ENCODE data around the gene NTSR2. TPM values are rescaled to one million over a fixed set of nuclear protein-coding genes. Genes with fewer than 3 reads are reported as not detected.

NTSR2 gene
- total RNA-seq, 1 donor from 2014 or later = not detected

DNA sequence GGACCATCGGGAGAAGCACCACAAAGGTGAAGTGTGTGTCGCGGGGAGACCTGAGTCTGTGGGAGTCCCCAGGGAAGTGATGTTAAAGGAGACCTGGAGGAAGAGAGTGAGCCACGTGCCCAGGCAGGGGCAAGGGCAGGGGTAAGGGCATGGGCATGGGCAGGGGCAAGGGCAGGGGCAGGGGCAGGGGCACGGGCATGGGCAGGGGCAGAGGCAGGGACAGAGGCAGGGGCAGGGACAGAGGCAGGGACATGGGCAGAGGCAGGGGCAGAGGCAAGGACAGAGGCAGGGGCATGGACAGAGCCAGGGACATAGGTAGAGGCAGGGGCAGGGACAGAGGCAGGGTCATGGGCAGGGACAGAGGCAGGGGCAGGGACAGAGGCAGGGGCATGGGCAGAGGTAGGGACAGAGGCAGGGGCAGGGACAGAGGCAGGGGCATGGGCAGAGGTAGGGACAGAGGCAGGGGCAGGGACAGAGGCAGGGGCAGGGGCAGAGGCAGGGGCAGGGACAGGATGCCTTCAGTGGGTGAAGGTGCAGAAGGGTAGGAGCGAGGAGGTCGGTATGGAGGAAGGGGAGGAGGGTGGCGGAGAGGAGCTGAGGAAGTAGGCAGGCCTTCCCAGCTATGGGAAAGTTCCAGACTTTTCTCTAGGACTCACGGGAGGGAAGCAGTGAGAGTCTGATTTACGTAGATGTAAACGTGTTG is 33.3 kb downstream of the NTSR2 start:
- TF ChIP-seq, protein P1, sequence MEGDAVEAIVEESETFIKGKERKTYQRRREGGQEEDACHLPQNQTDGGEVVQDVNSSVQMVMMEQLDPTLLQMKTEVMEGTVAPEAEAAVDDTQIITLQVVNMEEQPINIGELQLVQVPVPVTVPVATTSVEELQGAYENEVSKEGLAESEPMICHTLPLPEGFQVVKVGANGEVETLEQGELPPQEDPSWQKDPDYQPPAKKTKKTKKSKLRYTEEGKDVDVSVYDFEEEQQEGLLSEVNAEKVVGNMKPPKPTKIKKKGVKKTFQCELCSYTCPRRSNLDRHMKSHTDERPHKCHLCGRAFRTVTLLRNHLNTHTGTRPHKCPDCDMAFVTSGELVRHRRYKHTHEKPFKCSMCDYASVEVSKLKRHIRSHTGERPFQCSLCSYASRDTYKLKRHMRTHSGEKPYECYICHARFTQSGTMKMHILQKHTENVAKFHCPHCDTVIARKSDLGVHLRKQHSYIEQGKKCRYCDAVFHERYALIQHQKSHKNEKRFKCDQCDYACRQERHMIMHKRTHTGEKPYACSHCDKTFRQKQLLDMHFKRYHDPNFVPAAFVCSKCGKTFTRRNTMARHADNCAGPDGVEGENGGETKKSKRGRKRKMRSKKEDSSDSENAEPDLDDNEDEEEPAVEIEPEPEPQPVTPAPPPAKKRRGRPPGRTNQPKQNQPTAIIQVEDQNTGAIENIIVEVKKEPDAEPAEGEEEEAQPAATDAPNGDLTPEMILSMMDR (IDR thresholded peaks at IDR 0.05; ENCODE audit: borderline replicate concordance) = no peak
- Histone ChIP-seq H3K4me3 (no peak overlapping the region), H3K27ac (replicated peaks) (no peak overlapping the region), H3K27me3 (ENCODE audit: low read depth) (no peaks in the 10 kb centered on the region), H3K4me1 (no peaks in the 10 kb centered on the region), H3K36me3 (peaks cover 31% of the 10 kb centered on the region), H3K9me3 (replicated peaks) (no peaks in the 10 kb centered on the region)
- intact Hi-C loops (cut with micrococcal nuclease) = no loop called here
- no peak for DNase-seq

DNA sequence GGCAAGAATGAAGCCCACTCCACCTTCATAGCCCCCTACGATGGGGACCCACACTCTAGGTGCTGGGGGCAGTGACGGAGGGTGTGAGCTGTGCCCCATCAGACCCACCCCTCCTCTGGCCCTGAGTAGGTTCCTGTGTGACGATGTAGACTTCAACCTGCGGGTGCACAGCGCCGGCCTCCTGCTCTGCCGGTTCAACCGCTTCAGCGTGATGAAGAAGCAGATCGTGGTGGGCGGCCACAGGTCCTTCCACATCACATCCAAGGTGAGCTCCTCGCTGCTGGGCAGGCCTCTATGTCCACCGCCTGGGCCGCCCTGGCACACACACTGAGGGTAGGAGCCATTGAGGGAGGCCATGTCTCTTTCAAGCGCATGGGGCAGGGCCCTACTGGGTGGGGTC is 34.9 kb downstream of the NTSR2 start:
- TF ChIP-seq, protein P1 (IDR thresholded peaks at IDR 0.05; ENCODE audit: borderline replicate concordance) = no peak
- H3K4me3 ChIP-seq = no peak overlapping the region
- no peaks in the 10 kb centered on the region for H3K4me1 ChIP-seq

DNA sequence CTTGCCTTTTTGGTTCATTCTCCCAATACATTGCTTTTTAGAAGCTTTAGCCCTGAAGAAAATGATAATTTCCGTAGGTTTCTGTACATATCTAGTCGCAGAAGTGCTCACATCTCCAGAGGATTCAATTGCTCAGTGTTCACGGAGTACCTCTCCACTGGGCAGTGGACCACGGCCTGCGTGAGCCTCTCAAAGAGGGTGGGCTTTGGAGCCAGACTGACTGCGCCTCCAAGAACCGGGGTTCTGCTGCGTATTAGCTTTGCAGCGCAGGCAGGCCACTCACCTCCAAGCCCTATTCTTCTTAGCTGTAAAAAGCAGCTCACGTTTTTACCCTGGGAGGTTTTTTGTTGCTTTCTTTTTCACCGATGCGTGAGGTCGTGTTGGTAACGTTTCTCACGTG is 35.4 kb downstream of the NTSR2 start:
- intact Hi-C loops (cut with micrococcal nuclease) = no loop called here
- peaks cover 29% of the 10 kb centered on the region for H3K36me3 ChIP-seq

More for the DNA sequence above, 34.9 kb downstream of the NTSR2 start:
- intact Hi-C loops (cut with micrococcal nuclease) = no loop called here
- Histone ChIP-seq H3K36me3 (peaks cover 29% of the 10 kb centered on the region), H3K27me3 (ENCODE audit: low read depth) (no peaks in the 10 kb centered on the region), H3K27ac (replicated peaks) (no peak overlapping the region), H3K9me3 (replicated peaks) (no peaks in the 10 kb centered on the region)
- DNase-seq = no peak

DNA sequence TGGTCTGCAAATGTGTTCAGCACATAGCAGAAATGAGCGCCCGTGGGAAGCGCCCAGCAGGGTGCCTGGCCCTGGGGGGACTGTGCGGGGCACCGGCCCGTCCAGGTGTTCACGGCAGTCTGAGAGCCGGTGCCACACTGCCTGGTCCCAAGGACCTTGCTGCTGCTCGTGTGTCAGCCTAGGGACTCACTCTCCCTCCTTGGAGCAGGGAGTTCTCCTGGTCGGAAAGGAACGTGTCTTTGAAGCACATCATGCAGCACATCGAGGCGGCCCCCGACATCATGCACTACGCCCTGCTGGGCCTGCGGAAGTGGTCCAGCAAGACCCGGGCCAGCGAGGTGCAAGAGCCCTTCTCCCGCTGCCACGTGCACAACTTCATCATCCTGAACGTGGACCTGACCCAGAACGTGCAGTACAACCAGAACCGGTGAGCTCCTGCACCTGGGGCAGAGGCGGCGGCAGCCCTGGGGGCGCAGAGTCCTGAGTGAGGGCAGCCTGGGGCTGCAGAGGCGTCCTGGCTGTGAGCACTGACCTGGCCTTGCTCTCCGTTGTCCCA is 36.0 kb downstream of the NTSR2 start:
- TF ChIP-seq, protein P1 (IDR thresholded peaks at IDR 0.05; ENCODE audit: borderline replicate concordance) = no peak
- Histone ChIP-seq H3K27me3 (ENCODE audit: low read depth) (no peaks in the 10 kb centered on the region), H3K9me3 (replicated peaks) (no peaks in the 10 kb centered on the region), H3K36me3 (peaks cover 28% of the 10 kb centered on the region), H3K27ac (replicated peaks) (no peak overlapping the region), H3K4me1 (no peaks in the 10 kb centered on the region), H3K4me3 (no peak overlapping the region)
- intact Hi-C loops (cut with micrococcal nuclease) = no loop called here
- no peak for DNase-seq

More for the DNA sequence above, 35.4 kb downstream of the NTSR2 start:
- no peaks in the 10 kb centered on the region for H3K4me1 ChIP-seq
- H3K9me3 ChIP-seq (replicated peaks) = no peaks in the 10 kb centered on the region
- TF ChIP-seq, protein P1 (IDR thresholded peaks at IDR 0.05; ENCODE audit: borderline replicate concordance) = no peak
- no peak for DNase-seq
- H3K27ac ChIP-seq (replicated peaks) = no peak overlapping the region
- H3K27me3 ChIP-seq (ENCODE audit: low read depth) = no peaks in the 10 kb centered on the region
- no peak overlapping the region for H3K4me3 ChIP-seq

DNA sequence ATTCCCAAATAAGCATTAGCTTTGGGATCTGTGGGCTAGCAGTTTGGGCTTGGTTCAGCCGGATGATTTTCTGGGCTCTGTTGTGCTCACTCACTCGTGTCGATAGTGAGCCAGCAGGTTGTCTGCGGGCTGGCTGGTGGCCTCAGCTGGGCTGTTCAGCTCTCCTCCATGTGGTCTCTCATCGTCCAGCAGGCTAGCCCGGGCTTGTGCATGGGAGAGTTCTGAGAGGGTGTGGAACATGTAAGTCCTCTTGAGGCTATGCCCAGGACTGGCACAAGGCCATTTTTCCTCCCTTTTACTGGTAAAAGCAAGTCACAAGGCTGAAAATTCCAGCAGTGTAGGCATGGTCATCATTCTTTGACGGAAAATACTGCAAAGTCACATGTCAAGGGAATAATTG is 38.5 kb downstream of the NTSR2 start:
- Histone ChIP-seq H3K36me3 (peaks cover 37% of the 10 kb centered on the region), H3K27me3 (ENCODE audit: low read depth) (no peaks in the 10 kb centered on the region), H3K4me1 (no peaks in the 10 kb centered on the region), H3K9me3 (replicated peaks) (peaks cover 9% of the 10 kb centered on the region), H3K4me3 (no peak overlapping the region), H3K27ac (replicated peaks) (no peak overlapping the region)
- DNase-seq = no peak
- TF ChIP-seq, protein P1 (IDR thresholded peaks at IDR 0.05; ENCODE audit: borderline replicate concordance) = no peak
- intact Hi-C loops (cut with micrococcal nuclease) = no loop called here
